HL-60 (cell line): ENCODE data around the gene PAQR5.

Experiments
- DNase-seq, 2 experiments: peaks; one replicate each; pipeline ENCODE4 v3.0.0-alpha.2; 2010 to 2020; ENCODE audit warnings: low read depth in 1 of 2, low spot score in 1 of 2
- H3K27ac ChIP-seq: fragments of 250-450 bp; sonication (Bioruptor Pico); replicated peaks from 2 replicates; pipeline ENCODE4 v1.5.1; 2020; ENCODE audit warnings: mild to moderate bottlenecking, moderate library complexity
- H3K27me3 ChIP-seq: fragments of 250-450 bp; sonication (Bioruptor Pico); 2 replicates; pipeline ENCODE4 v1.5.1; 2021; ENCODE audit warnings: mild to moderate bottlenecking, moderate library complexity; ENCODE audit not compliant: insufficient read depth, poor library complexity, severe bottlenecking
- H3K4me3 ChIP-seq: replicated peaks from 2 replicates; pipeline ENCODE4 v1.5.1; 2011; ENCODE audit warnings: mild to moderate bottlenecking, control low read depth, low read length; ENCODE audit not compliant: insufficient read depth
- CTCF ChIP-seq: IDR thresholded peaks from one replicate; pipeline ENCODE4 v1.5.1; 2011; ENCODE audit warnings: low read length, control low read depth, inconsistent platforms; ENCODE audit not compliant: insufficient read depth
- GABPA ChIP-seq: IDR thresholded peaks from 2 replicates; pipeline ENCODE4 v1.6.1; 2012; ENCODE audit warnings: low read depth
- POLR2AphosphoS5 ChIP-seq: IDR thresholded peaks from 2 replicates; pipeline ENCODE4 v1.6.1; 2012; ENCODE audit warnings: low read depth
- REST ChIP-seq: IDR thresholded peaks from 2 replicates; pipeline ENCODE4 v1.6.1; 2012; ENCODE audit warnings: low read depth; ENCODE audit not compliant: insufficient replicate concordance
- SPI1 ChIP-seq: IDR thresholded peaks from 2 replicates; pipeline ENCODE4 v1.6.1; 2012; ENCODE audit warnings: low read depth, mild to moderate bottlenecking, borderline replicate concordance

PAQR5 gene

GRCh38 chr15:69282104-69282743, 16.5 kb upstream of the PAQR5 start:
- no peak for DNase-seq
- TF ChIP-seq POLR2AphosphoS5 = no peak
- TF ChIP-seq GABPA = no peak
- TF ChIP-seq SPI1 = no peak
- TF ChIP-seq REST = no peak
- no peak for TF ChIP-seq CTCF
- H3K27me3 ChIP-seq = no peaks in the 10 kb centered on the region
- H3K27ac ChIP-seq = no peak overlapping the region
- H3K4me3 ChIP-seq = no peak overlapping the region

- Histone ChIP-seq H3K27ac (no peak overlapping the region), H3K4me3 (no peak overlapping the region), H3K27me3 (no peaks in the 10 kb centered on the region)
- DNase-seq = no peak
- TF ChIP-seq POLR2AphosphoS5 (no peak), SPI1 (no peak), REST (no peak)
These were observed 12.9 kb upstream of the PAQR5 start for GRCh38 chr15:69285834-69286233.

- Histone ChIP-seq H3K27ac (no peak overlapping the region), H3K4me3 (no peak overlapping the region), H3K27me3 (no peaks in the 10 kb centered on the region)
- DNase-seq = no peak
- TF ChIP-seq CTCF = no peak
- TF ChIP-seq POLR2AphosphoS5 = no peak
- TF ChIP-seq REST = no peak
- TF ChIP-seq GABPA = no peak
- TF ChIP-seq SPI1 = no peak
These were observed 10.7 kb upstream of the PAQR5 start for GRCh38 chr15:69288011-69288410.
